ENCODE measurements around the gene MYO1F. TPM values are rescaled to one million over a fixed set of nuclear protein-coding genes. Genes with fewer than 3 reads are reported as not detected.

The MYO1F gene
- total and polyA plus RNA-seq, 2 of the 13 experiments (the other 11 are each of a cell fraction or from before 2014, with no cell fraction given) = 0.09 to 0.13 TPM

GRCh38 chr19:8481201-8481600, 96.0 kb downstream of the MYO1F start:
- Histone ChIP-seq H3K9me3 (ENCODE audit: low read length) (no peaks in the 10 kb centered on the region), H3K9ac (ENCODE audit: insufficient read depth, low read depth, low read length) (no peak overlapping the region), H3K79me2 (ENCODE audit: insufficient read depth, low read length) (peaks cover 42% of the 10 kb centered on the region), H3K4me3 (replicated peaks in 1 of 3; ENCODE audit: insufficient read depth in 1 of 3, low read depth in 2 of 3, low read length in 3 of 3) (no peak overlapping the region), H3K4me2 (ENCODE audit: low read depth, low read length) (no peak overlapping the region), H2AFZ (ENCODE audit: low read length) (no peak overlapping the region), H3K4me1 (ENCODE audit: insufficient read depth, low read length) (no peaks in the 10 kb centered on the region), H3K27ac (ENCODE audit: extremely low read length, insufficient read depth, low read length) (no peak overlapping the region), H4K20me1 (ENCODE audit: insufficient read depth, low read length) (peaks cover 53% of the 10 kb centered on the region), H3K27me3 (ENCODE audit: control insufficient read depth in 1 of 2, insufficient read depth in 2 of 2, low read length in 2 of 2) (no peaks in the 10 kb centered on the region), H3K36me3 (replicated peaks in 1 of 2; ENCODE audit: control insufficient read depth in 1 of 2, insufficient read depth in 2 of 2, low read length in 2 of 2) (peaks cover 49 to 83% of the 10 kb centered on the region in 2 experiments)
- ChIA-PET CTCF (ENCODE audit: low intra/inter-chr PET ratio, low total read pairs) (no interaction called here), POLR2A (no interaction called here)
- no peak for ATAC-seq
- no TSS peak for BruUV-seq (replicated peaks)
- no peak for DNase-seq (ENCODE audit: low spot score)
- 100% methylated on average over 11 of the region's 11 CpGs for WGBS (ENCODE audit: low lambda C conversion rate)
- in situ Hi-C loops (cut with HindIII; ENCODE audit: extremely low pct_ligation_motif_present, low pct_unique_long_range_greater_than_20kb) = no loop called here
- no peak for TF ChIP-seq IRF1 (CRISPR knock-in tag; IDR thresholded peaks at IDR 0.05; ENCODE audit: low read depth)
- TF ChIP-seq ZNF616 (CRISPR knock-in tag; IDR thresholded peaks at IDR 0.05; ENCODE audit: low read depth) = no peak
- intact Hi-C loops (cut with micrococcal nuclease; ENCODE audit: unreplicated experiment) = no loop called here
- no peak for FAIRE-seq

GRCh38 chr19:8478598-8478997, 98.6 kb downstream of the MYO1F start:
- Histone ChIP-seq H3K4me1 (ENCODE audit: insufficient read depth, low read length) (no peaks in the 10 kb centered on the region), H3K4me2 (ENCODE audit: low read depth, low read length) (no peak overlapping the region), H3K9me3 (ENCODE audit: low read length) (no peaks in the 10 kb centered on the region), H3K36me3 (replicated peaks in 1 of 2; ENCODE audit: control insufficient read depth in 1 of 2, insufficient read depth in 2 of 2, low read length in 2 of 2) (peaks cover 44 to 81% of the 10 kb centered on the region in 2 experiments), H3K9ac (ENCODE audit: insufficient read depth, low read depth, low read length) (no peak overlapping the region), H2AFZ (ENCODE audit: low read length) (no peak overlapping the region), H3K27me3 (ENCODE audit: control insufficient read depth in 1 of 2, insufficient read depth in 2 of 2, low read length in 2 of 2) (no peaks in the 10 kb centered on the region), H3K79me2 (ENCODE audit: insufficient read depth, low read length) (peaks cover 61% of the 10 kb centered on the region), H3K27ac (ENCODE audit: extremely low read length, insufficient read depth, low read length) (no peak overlapping the region), H4K20me1 (ENCODE audit: insufficient read depth, low read length) (peaks cover 54% of the 10 kb centered on the region), H3K4me3 (replicated peaks in 1 of 3; ENCODE audit: insufficient read depth in 1 of 3, low read depth in 2 of 3, low read length in 3 of 3) (no peak overlapping the region)
- CTCF ChIA-PET (ENCODE audit: low intra/inter-chr PET ratio, low total read pairs) = no interaction called here
- TF ChIP-seq GABPA (IDR thresholded peaks at IDR 0.05; ENCODE audit: low read depth, low read length) = no peak
- TF ChIP-seq GABPA (CRISPR knock-in tag; IDR thresholded peaks at IDR 0.05; ENCODE audit: low read depth) = no peak
- TF ChIP-seq RBM22 (optimal IDR thresholded peaks at IDR 0.05; ENCODE audit: low read length) = peak; percentile 15
- no peak for TF ChIP-seq ZMYM4 (CRISPR knock-in tag; IDR thresholded peaks at IDR 0.05)
- TF ChIP-seq ZNF615 (CRISPR knock-in tag; IDR thresholded peaks at IDR 0.05; ENCODE audit: borderline replicate concordance) = no peak
- ATAC-seq (no peak), DNase-seq (ENCODE audit: low spot score) (no peak), FAIRE-seq (no peak)
- in situ Hi-C loops (cut with HindIII; ENCODE audit: extremely low pct_ligation_motif_present, low pct_unique_long_range_greater_than_20kb) = no loop called here
- POLR2A ChIA-PET = no interaction called here
- intact Hi-C loops (cut with micrococcal nuclease; ENCODE audit: unreplicated experiment) = no loop called here
- no TSS peak for BruUV-seq (replicated peaks)
- 94% methylated on average over 3 of the region's 3 CpGs for WGBS (ENCODE audit: low lambda C conversion rate)

Measured in HepG2 (cell line).